T-helper 1 cell treated with Interleukin-12 subunit alpha and Interleukin-12 subunit beta and Interleukin-4 antibody, amounts not matched to agents 30 ng/mL and 1 ng/mL, for 36 hours (primary cell): ENCODE results near the gene SSRP1. TPM values are rescaled to one million over a fixed set of nuclear protein-coding genes. Genes with fewer than 3 reads are reported as not detected.

Experiments
- intact Hi-C: fragments of 100-400 bp; cut with micrococcal nuclease; formaldehyde crosslinking; loops from one replicate; pipeline ENCODE4 v1.15.1; 2024
- total RNA-seq: library from RNA; stranded (reverse); gene quantifications from 2 replicates; pipeline ENCODE4 v1.2.3, GENCODE V29; 2022

The SSRP1 gene
- total RNA-seq, 1 donor from 2014 or later = 152 TPM

DNA sequence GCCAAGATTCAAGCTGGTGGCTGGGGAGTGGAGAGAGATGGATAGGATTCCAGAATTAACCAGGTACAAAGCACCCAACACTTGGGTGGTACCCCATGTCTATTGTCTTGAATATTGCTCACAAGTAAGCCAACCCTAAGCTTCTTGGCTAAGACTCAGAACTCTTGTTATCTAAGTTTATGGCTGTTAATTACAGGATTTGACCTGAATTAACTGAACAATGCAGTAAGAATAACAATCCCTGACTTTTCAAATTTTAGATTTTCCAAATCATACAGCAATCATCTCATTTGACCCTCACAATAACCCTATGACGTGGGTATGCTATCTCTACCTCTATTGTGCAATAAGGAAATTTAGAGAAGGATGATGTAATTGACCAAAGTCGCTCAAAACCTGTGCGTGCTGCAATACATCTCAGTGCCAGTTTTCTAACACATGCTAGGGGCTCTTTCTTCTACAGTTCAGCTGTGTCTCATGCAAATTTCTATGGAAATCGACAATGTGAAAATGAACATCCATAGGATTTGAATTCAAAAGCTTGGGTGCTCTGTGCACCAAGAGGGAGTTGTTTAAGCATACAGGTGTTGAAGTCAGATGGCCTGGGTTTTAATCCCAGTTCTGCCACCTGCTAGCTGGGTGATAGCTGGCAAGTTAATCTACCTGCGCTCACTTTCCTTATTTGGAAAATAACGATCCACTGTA lies 58.6 kb downstream of the SSRP1 start:
- intact Hi-C loops = loop anchor here (10.0 kb wide), 1 partner anchor 62 kb away; no protein-coding TSS in a partner anchor

- intact Hi-C loops = loop anchor here (10.0 kb wide), 1 partner anchor 62 kb away; no protein-coding TSS in a partner anchor
Observed at GRCh38 chr11:57276169-57276970, 59.3 kb downstream of the SSRP1 start.

Other genes starting within 250 kb of the SSRP1 start
- not detected in 2 replicates for gene LRRC55, start 153.9 kb downstream of the SSRP1 start, total RNA-seq
- gene APLNR, start 98.6 kb downstream of the SSRP1 start, total RNA-seq = not detected in 2 replicates
- gene TNKS1BP1, start 10.9 kb downstream of the SSRP1 start, total RNA-seq = 12.4 and 14.1 TPM in 2 replicates
- gene P2RX3, start 2.5 kb upstream of the SSRP1 start, total RNA-seq = not detected in 2 replicates
- not detected in 2 replicates for gene PRG3, start 45.3 kb upstream of the SSRP1 start, total RNA-seq
- gene PRG2, start 54.8 kb upstream of the SSRP1 start, total RNA-seq = not detected in 2 replicates
- 52.6 and 54.2 TPM in 2 replicates for gene SLC43A3, start 91.2 kb upstream of the SSRP1 start, total RNA-seq
- 0.12 and 0.34 TPM in 2 replicates for gene RTN4RL2, start 124.6 kb upstream of the SSRP1 start, total RNA-seq
- 12.9 and 14.1 TPM in 2 replicates for gene SLC43A1, start 179.8 kb upstream of the SSRP1 start, total RNA-seq
- gene TIMM10, start 194.9 kb upstream of the SSRP1 start, total RNA-seq = 54.1 and 60.8 TPM in 2 replicates
- gene SMTNL1, start 201.7 kb upstream of the SSRP1 start, total RNA-seq = not detected in 2 replicates
- gene UBE2L6, start 231.8 kb upstream of the SSRP1 start, total RNA-seq = 270 and 272 TPM in 2 replicates